Esophagus squamous epithelium (tissue), 4 donors: ENCODE data around the gene NOXA1.

Source experiments
- POLR2A ChIP-seq, 4 donors: fragments of 450-650 bp; IDR thresholded peaks; one replicate each; pipeline ENCODE4 v1.6.1; 2017; ENCODE audit warnings: antibody characterized with exemption in 4 of 4, mild to moderate bottlenecking in 4 of 4, moderate library complexity in 3 of 4
- TF ChIP-seq, protein P1 (sequence below), 6 experiments: fragments of 450-650 bp in 4 of 6; fragments of 200-600 bp in 2 of 6; sonication (generic) in 2 of 6; IDR thresholded peaks; one replicate each; pipeline ENCODE4 v1.5.1; 2016 to 2019; ENCODE audit warnings: antibody characterized with exemption in 6 of 6, mild to moderate bottlenecking in 4 of 6, moderate library complexity in 4 of 6

DNA sequence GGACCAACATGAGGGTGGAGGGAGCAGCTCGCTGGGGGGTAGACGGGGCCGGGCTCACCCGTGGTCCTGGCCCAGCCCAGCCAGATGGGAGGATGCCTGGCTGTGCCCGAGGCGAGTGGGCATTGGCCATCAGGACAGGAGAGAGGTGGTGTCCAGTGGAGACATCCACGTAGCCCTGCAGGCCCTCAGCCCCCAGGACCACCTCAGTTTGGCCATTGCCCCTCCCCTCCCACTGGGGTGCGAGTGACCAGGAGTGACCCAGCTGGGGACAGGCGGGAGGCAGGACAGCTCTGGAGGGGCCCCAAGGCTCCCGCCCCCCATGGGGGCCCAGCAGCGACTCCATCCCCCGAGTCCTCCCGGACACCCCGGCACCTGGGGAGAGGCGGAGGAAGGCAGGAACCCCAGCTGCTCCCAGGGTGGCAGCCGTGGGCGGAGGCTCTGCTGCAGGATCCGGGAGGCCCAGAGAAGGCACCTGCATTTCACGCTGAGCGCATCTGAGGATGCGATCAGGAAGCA lies 8.3 kb downstream of the NOXA1 start:
- TF ChIP-seq POLR2A (IDR thresholded peaks at IDR 0.05): no peak
- TF ChIP-seq, protein P1, sequence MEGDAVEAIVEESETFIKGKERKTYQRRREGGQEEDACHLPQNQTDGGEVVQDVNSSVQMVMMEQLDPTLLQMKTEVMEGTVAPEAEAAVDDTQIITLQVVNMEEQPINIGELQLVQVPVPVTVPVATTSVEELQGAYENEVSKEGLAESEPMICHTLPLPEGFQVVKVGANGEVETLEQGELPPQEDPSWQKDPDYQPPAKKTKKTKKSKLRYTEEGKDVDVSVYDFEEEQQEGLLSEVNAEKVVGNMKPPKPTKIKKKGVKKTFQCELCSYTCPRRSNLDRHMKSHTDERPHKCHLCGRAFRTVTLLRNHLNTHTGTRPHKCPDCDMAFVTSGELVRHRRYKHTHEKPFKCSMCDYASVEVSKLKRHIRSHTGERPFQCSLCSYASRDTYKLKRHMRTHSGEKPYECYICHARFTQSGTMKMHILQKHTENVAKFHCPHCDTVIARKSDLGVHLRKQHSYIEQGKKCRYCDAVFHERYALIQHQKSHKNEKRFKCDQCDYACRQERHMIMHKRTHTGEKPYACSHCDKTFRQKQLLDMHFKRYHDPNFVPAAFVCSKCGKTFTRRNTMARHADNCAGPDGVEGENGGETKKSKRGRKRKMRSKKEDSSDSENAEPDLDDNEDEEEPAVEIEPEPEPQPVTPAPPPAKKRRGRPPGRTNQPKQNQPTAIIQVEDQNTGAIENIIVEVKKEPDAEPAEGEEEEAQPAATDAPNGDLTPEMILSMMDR (IDR thresholded peaks at IDR 0.05): no peak
